Fibroblast of the aortic adventitia (primary cell): ENCODE results near the gene METAP1D. TPM values are rescaled to one million over a fixed set of nuclear protein-coding genes. Genes with fewer than 3 reads are reported as not detected.

Experiments
- DNase-seq: peaks from one replicate; pipeline ENCODE4 v3.0.0-alpha.2; 2010; ENCODE audit warnings: low read depth
- H3K4me3 ChIP-seq: 2 replicates; pipeline ENCODE4 v1.5.1; 2011; ENCODE audit warnings: low read depth, mild to moderate bottlenecking, control low read depth, low read length, moderate library complexity
- total RNA-seq: library from RNA; depleted of rRNA; stranded (reverse); fragments of >200 nt; gene quantifications from 2 replicates; pipeline ENCODE4 v1.2.3, GENCODE V29; 2012; ENCODE audit warnings: low replicate concordance
- TF ChIP-seq, protein P1 (sequence below): IDR thresholded peaks from 2 replicates; pipeline ENCODE4 v1.5.1; 2011; ENCODE audit warnings: mild to moderate bottlenecking, low read length, control low read depth, inconsistent platforms; ENCODE audit not compliant: insufficient read depth

Gene METAP1D
- total RNA-seq, 1 donor, result 14.3 TPM

DNA sequence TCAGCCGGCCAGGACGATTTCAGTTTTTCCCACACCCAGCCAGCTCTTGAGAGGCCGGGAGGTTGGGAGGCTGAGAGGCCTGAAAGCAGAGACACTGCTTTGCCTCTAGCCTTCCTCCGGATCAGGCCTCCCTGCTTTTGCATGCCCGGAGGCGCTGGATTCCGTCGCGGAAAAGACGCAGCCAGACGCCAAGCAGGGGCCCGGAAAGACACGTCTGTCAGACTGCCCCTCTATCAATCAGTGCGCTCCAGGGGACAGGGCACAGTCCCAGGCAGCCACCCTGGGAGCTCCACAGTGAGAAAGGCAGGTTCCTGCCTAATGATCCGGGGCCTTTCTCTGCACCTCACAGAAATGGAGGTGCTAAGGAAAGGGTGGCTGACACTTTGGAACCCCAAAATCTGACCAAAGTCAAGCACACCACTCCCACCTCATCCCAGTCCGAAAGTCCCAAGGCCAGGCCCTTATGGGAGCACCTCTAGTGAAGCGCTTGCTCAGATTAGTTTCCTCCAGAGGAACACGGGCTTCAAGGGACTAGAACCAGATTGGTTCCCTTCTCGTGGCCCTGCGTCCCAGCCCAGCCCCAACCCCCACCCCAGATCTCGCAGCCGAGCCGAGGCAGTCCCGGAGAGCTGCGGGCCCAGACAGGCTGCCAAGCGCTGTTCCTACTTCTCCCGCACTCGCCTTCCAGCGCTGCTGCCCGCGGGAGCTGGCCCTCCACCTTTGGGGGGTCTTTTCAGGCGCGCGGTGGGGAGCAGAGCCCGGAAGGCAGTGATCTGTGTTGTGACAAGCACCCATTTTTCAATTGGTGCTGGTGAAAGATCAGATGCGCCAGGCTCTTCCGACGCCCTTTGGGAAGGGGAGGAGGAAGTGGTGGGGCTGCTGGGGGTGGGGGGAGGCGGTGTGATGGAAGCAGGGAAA is 90.5 kb downstream of the METAP1D start:
- H3K4me3 ChIP-seq, result no peak overlapping the region
- DNase-seq, result no peak
- TF ChIP-seq, protein P1, sequence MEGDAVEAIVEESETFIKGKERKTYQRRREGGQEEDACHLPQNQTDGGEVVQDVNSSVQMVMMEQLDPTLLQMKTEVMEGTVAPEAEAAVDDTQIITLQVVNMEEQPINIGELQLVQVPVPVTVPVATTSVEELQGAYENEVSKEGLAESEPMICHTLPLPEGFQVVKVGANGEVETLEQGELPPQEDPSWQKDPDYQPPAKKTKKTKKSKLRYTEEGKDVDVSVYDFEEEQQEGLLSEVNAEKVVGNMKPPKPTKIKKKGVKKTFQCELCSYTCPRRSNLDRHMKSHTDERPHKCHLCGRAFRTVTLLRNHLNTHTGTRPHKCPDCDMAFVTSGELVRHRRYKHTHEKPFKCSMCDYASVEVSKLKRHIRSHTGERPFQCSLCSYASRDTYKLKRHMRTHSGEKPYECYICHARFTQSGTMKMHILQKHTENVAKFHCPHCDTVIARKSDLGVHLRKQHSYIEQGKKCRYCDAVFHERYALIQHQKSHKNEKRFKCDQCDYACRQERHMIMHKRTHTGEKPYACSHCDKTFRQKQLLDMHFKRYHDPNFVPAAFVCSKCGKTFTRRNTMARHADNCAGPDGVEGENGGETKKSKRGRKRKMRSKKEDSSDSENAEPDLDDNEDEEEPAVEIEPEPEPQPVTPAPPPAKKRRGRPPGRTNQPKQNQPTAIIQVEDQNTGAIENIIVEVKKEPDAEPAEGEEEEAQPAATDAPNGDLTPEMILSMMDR, result no peak

DNA sequence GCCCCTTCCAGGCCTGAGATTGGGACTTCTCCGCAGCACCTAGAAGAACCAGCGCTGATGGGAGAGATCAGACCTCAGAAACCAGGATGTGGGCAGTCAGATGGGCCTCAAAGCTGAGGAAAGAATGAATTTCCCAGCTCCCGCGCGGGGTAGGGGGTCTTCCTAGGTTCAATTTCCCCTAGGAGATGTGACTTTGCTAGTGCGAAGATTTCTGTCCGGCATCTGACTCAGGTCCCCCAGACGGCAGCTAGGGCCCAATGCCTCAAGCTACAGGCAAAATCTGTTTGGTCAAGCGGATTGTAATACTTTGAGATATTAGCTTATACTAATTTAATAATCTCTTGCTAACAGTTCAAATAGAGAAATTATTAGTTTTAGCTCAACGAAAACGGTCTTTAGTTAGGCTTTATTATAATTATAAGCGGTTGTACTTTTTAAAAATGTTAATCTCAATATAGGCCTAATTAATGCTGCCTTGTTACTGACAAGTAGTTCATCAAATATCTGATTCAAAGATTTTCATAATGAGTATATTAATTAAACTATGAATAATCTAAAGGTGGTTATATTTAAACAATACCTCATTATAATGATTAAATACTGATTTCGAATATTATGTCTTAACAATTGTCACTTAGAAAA is 91.4 kb downstream of the METAP1D start:
- TF ChIP-seq, protein P1, result no peak
- DNase-seq, result no peak
- H3K4me3 ChIP-seq, result no peak overlapping the region

DNA sequence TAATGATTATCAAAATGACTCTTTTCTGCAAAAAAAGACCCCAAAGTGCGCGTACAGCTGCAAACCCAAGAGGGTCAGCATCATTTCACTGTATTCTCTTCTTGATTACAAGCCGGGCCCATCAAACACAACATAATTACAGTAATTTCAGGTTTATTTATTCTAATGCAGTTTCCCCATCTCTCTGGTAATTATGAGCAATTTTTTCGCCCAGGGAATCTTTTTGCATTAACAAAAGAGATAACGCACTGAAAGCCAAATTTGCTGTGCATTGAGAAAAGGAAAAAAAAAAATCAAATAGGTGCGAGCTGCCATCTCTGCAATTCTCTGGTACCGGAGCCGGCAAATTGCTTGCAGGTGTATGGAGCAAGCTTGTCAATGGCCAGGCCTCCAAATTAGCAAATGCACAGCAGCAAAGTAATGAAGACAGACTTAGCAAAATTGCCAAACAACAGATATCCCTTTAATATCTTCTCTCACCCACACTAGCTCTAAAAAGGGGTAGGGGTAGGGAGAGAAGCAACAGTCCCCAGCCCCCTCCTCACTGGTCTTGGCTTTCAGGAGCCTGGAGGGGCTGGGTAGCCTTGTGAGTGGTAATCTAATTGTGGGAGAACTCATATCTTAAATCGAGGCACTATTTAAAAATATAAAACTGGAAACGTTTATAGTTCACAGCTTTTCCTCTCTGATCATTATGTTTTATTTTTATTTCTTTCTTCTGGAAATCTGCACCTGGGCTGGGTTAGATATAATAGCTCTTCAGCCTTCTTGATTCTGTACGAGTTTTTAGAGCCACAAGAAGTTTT is 92.2 kb downstream of the METAP1D start:
- no peak overlapping the region for H3K4me3 ChIP-seq

DNA sequence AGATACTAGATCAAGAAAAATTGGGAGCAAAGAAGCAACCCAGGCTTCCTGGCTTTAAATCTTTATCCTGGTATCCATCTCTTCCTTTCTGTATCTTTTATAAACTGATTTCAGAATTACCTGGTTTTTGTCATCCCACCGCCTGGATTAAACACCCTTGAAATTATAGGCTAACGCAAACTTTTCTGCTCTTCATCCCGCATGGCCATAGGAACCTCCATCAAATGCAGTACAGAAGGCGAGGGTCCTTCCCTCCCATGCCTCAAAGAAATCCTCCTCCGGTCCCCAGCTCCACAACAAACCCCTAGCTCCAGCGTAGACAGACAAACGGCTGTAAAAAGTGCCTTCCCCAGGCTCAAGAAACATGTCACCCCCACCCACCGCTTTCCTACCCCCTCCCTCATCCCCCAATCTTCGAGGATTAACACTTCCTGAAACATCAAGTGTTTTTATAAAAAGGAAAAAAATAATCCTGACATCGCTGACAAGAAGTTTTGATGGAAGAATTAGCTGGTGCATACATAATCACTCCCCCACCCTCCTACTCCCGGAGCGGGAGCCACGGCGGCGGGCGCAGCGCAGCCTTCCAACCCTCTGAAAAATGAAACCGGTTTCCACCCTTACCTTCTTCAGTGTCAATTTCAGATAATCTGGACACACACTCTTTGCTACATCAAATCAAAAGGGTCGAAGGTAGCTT is 93.1 kb downstream of the METAP1D start:
- no peak overlapping the region for H3K4me3 ChIP-seq
- TF ChIP-seq, protein P1, result no peak

More for the DNA sequence above, 92.2 kb downstream of the METAP1D start:
- no peak for DNase-seq
- TF ChIP-seq, protein P1, result no peak

DNA sequence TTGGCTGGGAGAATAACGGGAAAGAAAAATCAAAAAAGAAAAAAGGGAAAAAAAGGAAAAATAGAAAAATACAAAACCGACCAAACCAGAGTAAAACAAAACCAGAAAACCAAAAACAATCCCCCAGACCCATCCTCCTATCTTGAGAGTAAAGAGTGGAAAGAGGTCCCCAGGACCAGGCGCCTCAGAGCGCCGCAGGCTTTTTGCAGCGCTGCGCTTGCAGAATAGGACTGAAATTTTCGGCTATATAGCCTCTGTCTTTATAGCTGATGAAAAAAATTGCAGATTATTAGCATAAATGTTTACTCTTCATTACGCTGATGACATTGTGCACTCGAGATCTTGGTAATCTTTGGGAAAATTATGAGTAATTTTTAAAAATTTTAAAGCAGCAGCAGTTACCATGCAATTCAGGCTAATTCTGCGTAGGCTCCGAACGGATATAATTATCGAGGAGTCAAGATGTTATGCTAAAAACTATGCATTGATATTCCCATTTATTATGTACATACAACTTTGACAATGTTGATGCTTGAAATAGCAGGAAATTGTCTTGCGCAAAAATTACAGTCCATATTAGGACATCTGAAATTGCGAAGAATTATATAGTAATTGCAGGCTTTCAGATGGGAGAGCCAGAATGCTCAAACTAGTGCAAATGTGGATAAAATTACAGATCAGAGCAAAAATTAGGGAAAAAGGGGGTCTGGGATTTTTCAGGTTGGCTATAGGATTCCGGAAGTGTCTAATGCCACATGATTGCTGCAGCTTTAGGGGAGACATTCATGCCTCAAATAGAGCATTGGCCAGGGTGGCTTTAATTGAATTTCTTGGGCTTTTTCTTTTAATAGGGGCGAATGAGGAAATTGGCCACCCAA is 93.9 kb downstream of the METAP1D start:
- peak overlapping the region; percentile 40 for H3K4me3 ChIP-seq
- peak; percentile 22 for DNase-seq
- TF ChIP-seq, protein P1, result no peak

More for the DNA sequence above, 93.1 kb downstream of the METAP1D start:
- no peak for DNase-seq
